ENCODE measurements around the gene GSTM3. TPM values are rescaled to one million over a fixed set of nuclear protein-coding genes. Genes with fewer than 3 reads are reported as not detected.

Gene GSTM3
- total and polyA plus RNA-seq, 2 of the 13 experiments (the other 11 are each of a cell fraction or from before 2014, with no cell fraction given), result 127 to 142 TPM

- TF ChIP-seq TMF1 (CRISPR knock-in tag; IDR thresholded peaks at IDR 0.05; ENCODE audit: low read depth) (no peak), NR1H2 (CRISPR knock-in tag; IDR thresholded peaks at IDR 0.05; ENCODE audit: borderline replicate concordance, low read depth) (no peak), ZNF709 (CRISPR knock-in tag; IDR thresholded peaks at IDR 0.05) (no peak), SIX4 (CRISPR knock-in tag; IDR thresholded peaks at IDR 0.05) (no peak), REXO4 (CRISPR knock-in tag; IDR thresholded peaks at IDR 0.05; ENCODE audit: borderline replicate concordance) (no peak), MEIS1 (CRISPR knock-in tag; IDR thresholded peaks at IDR 0.05; ENCODE audit: borderline replicate concordance) (peak; percentile 61; the same call in 1 of the 2 replicates), MTA3 (CRISPR knock-in tag; IDR thresholded peaks at IDR 0.05) (no peak), ZNF749 (CRISPR knock-in tag; IDR thresholded peaks at IDR 0.05; ENCODE audit: borderline replicate concordance) (no peak), SMC3 (IDR thresholded peaks at IDR 0.05; ENCODE audit: low read length) (peak; percentile 94), ZNF234 (CRISPR knock-in tag; conservative IDR thresholded peaks at IDR 0.05) (no peak), PHB2 (IDR thresholded peaks at IDR 0.05; ENCODE audit: partially characterized antibody) (no peak), ETV6 (CRISPR knock-in tag; conservative IDR thresholded peaks at IDR 0.05) (no peak), IRF2 (CRISPR knock-in tag; IDR thresholded peaks at IDR 0.05) (0 out of 2 replicates have a peak, but pooled peaks have one; percentile 60), PHF21A (CRISPR knock-in tag; IDR thresholded peaks at IDR 0.05) (no peak), IKZF4 (CRISPR knock-in tag; IDR thresholded peaks at IDR 0.05; ENCODE audit: borderline replicate concordance, low read depth, not compliant biosample characterization) (no peak), ZNF674 (CRISPR knock-in tag; IDR thresholded peaks at IDR 0.05; ENCODE audit: low read depth) (no peak), POGZ (CRISPR knock-in tag; IDR thresholded peaks at IDR 0.05) (no peak), SMAD1 (CRISPR knock-in tag; IDR thresholded peaks at IDR 0.05; ENCODE audit: borderline replicate concordance, low read depth) (no peak), SETDB1 (CRISPR knock-in tag; IDR thresholded peaks at IDR 0.05; ENCODE audit: borderline replicate concordance) (no peak), HMG20B (CRISPR knock-in tag; conservative IDR thresholded peaks at IDR 0.05) (no peak)
- TF ChIP-seq, protein P1, sequence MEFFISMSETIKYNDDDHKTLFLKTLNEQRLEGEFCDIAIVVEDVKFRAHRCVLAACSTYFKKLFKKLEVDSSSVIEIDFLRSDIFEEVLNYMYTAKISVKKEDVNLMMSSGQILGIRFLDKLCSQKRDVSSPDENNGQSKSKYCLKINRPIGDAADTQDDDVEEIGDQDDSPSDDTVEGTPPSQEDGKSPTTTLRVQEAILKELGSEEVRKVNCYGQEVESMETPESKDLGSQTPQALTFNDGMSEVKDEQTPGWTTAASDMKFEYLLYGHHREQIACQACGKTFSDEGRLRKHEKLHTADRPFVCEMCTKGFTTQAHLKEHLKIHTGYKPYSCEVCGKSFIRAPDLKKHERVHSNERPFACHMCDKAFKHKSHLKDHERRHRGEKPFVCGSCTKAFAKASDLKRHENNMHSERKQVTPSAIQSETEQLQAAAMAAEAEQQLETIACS (CRISPR knock-in tag; IDR thresholded peaks at IDR 0.05), result no peak
- TF ChIP-seq, protein P2, sequence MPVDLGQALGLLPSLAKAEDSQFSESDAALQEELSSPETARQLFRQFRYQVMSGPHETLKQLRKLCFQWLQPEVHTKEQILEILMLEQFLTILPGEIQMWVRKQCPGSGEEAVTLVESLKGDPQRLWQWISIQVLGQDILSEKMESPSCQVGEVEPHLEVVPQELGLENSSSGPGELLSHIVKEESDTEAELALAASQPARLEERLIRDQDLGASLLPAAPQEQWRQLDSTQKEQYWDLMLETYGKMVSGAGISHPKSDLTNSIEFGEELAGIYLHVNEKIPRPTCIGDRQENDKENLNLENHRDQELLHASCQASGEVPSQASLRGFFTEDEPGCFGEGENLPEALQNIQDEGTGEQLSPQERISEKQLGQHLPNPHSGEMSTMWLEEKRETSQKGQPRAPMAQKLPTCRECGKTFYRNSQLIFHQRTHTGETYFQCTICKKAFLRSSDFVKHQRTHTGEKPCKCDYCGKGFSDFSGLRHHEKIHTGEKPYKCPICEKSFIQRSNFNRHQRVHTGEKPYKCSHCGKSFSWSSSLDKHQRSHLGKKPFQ (CRISPR knock-in tag; IDR thresholded peaks at IDR 0.05; ENCODE audit: insufficient replicate concordance), result no peak
- TF ChIP-seq, protein P3, sequence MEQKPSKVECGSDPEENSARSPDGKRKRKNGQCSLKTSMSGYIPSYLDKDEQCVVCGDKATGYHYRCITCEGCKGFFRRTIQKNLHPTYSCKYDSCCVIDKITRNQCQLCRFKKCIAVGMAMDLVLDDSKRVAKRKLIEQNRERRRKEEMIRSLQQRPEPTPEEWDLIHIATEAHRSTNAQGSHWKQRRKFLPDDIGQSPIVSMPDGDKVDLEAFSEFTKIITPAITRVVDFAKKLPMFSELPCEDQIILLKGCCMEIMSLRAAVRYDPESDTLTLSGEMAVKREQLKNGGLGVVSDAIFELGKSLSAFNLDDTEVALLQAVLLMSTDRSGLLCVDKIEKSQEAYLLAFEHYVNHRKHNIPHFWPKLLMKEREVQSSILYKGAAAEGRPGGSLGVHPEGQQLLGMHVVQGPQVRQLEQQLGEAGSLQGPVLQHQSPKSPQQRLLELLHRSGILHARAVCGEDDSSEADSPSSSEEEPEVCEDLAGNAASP (CRISPR knock-in tag; IDR thresholded peaks at IDR 0.05; ENCODE audit: borderline replicate concordance), result 0 out of 2 replicates have a peak, but pooled peaks have one; percentile 38
- TF ChIP-seq, protein P4, sequence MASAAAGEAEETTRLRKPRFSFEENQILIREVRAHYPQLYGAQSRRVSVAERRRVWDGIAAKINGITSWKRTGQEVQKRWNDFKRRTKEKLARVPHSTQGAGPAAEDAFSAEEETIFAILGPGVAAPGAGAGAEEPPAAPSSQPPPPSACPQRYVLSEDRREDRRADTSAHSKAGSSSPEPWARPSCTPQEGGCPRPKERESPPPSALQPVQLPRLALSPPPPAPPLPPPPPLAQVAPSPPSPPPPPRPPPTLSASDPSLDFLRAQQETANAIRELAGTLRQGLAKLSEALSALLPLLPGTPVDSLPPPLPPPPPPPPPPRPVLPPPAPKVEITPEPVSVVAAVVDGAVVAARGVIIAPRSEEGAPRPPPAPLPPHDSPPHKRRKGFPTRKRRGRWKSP (CRISPR knock-in tag; IDR thresholded peaks at IDR 0.05), result no peak
Observed at GRCh38 chr1:109773203-109773899, 32.5 kb upstream of the GSTM3 start (continued).

All from HepG2 (cell line).